ENCODE data around the gene RABEPK.

DNA sequence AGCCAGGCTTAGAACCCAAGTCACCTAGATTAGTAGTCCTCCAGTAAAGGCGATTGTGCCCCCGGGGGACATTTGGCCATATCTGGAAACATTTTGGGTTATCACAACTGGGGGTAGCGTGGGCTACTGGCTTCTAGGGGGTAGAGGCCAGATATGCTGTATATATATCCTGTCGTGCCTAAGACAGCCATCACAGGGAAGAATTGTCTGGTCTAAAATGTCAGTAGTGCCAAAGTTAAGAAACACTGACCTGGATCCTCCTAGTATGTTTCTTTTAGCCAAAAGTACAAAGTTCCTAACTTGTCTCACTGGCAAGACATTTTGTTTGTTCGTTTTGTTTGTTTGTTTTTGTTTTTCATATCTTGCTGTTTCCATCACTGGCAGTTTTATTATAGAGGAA, 13.8 kb downstream of the RABEPK start:
- TF ChIP-seq, protein P1, sequence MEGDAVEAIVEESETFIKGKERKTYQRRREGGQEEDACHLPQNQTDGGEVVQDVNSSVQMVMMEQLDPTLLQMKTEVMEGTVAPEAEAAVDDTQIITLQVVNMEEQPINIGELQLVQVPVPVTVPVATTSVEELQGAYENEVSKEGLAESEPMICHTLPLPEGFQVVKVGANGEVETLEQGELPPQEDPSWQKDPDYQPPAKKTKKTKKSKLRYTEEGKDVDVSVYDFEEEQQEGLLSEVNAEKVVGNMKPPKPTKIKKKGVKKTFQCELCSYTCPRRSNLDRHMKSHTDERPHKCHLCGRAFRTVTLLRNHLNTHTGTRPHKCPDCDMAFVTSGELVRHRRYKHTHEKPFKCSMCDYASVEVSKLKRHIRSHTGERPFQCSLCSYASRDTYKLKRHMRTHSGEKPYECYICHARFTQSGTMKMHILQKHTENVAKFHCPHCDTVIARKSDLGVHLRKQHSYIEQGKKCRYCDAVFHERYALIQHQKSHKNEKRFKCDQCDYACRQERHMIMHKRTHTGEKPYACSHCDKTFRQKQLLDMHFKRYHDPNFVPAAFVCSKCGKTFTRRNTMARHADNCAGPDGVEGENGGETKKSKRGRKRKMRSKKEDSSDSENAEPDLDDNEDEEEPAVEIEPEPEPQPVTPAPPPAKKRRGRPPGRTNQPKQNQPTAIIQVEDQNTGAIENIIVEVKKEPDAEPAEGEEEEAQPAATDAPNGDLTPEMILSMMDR (IDR thresholded peaks at IDR 0.05) = no peak
- TF ChIP-seq POLR2A (IDR thresholded peaks at IDR 0.05) (no peak), EP300 (IDR thresholded peaks at IDR 0.05; ENCODE audit: low read depth) (no peak)

All from transverse colon (tissue), 3 donors.